HG03575 (cell line): ENCODE data around the gene ARAP1.

Experiments
- ATAC-seq: cut with Tn5 transposase; IDR thresholded peaks from one replicate; pipeline ENCODE4 v1.9.1; 2021; ENCODE audit not compliant: unreplicated experiment, insufficient number of reproducible peaks, low FRiP score; ENCODE audit errors: extremely low read depth

ARAP1 gene

GRCh38 chr11:72730737-72731136 lies 21.5 kb downstream of the ARAP1 start:
- ATAC-seq: no peak

GRCh38 chr11:72730243-72730642 lies 22.0 kb downstream of the ARAP1 start:
- no peak for ATAC-seq

- no peak for ATAC-seq
These were observed 24.7 kb downstream of the ARAP1 start for GRCh38 chr11:72727521-72727920.

- ATAC-seq: no peak
These were observed 25.7 kb downstream of the ARAP1 start for GRCh38 chr11:72726266-72727220.

- no peak for ATAC-seq
These were observed 26.5 kb downstream of the ARAP1 start for GRCh38 chr11:72725724-72726028.

- ATAC-seq: no peak
These were observed 27.1 kb downstream of the ARAP1 start for GRCh38 chr11:72724851-72725723.

- no peak for ATAC-seq
These were observed 28.1 kb downstream of the ARAP1 start for GRCh38 chr11:72724021-72724551.

GRCh38 chr11:72723508-72723907 lies 28.7 kb downstream of the ARAP1 start:
- ATAC-seq: no peak

- ATAC-seq: no peak
These were observed 30.0 kb downstream of the ARAP1 start for GRCh38 chr11:72722050-72722748.

GRCh38 chr11:72721689-72722049 lies 30.5 kb downstream of the ARAP1 start:
- no peak for ATAC-seq

GRCh38 chr11:72721276-72721675 lies 30.9 kb downstream of the ARAP1 start:
- ATAC-seq: no peak

GRCh38 chr11:72720784-72721183 lies 31.4 kb downstream of the ARAP1 start:
- no peak for ATAC-seq

- no peak for ATAC-seq
These were observed 32.2 kb downstream of the ARAP1 start for GRCh38 chr11:72720047-72720446.

- ATAC-seq: no peak
These were observed 32.7 kb downstream of the ARAP1 start for GRCh38 chr11:72719551-72719950.

GRCh38 chr11:72719144-72719543 lies 33.1 kb downstream of the ARAP1 start:
- no peak for ATAC-seq

GRCh38 chr11:72718101-72718501 lies 34.1 kb downstream of the ARAP1 start:
- no peak for ATAC-seq

- no peak for ATAC-seq
These were observed 35.3 kb downstream of the ARAP1 start for GRCh38 chr11:72716788-72717435.

GRCh38 chr11:72716290-72716689 lies 35.9 kb downstream of the ARAP1 start:
- ATAC-seq: no peak

GRCh38 chr11:72712841-72713240 lies 39.4 kb downstream of the ARAP1 start:
- no peak for ATAC-seq
